CMK (cell line): ENCODE results near the gene ISM1.

Source experiments
- DNase-seq: peaks from one replicate; pipeline ENCODE4 v3.0.0-alpha.2; 2010; ENCODE audit warnings: low read depth

Gene ISM1

DNA sequence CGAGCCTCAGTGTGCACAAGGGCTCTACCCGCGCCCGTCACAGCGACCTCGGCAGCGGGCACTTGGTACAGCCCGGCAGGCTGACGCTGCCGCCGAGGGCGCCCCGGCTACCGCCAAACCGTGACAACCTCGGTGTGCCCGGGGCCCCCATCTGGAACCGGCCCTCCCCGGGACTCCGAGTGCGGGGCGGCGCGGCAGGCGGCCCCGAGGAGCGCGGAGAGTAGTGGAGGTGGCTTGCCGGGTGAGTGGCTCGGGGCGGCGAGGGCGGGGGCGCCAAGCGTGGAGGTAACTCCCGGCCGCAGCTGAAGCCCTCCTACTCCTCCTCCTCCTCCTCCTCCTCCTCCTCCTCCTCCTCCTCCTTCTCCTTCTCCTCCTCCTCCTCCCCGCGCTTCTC lies at the start of gene ISM1:
Gene ISM1, plus strand, starts transcription at position 371 of the 394 bp plus-strand sequence. CDS start 503 bp downstream, outside the sequence.
- DNase-seq: no peak

DNA sequence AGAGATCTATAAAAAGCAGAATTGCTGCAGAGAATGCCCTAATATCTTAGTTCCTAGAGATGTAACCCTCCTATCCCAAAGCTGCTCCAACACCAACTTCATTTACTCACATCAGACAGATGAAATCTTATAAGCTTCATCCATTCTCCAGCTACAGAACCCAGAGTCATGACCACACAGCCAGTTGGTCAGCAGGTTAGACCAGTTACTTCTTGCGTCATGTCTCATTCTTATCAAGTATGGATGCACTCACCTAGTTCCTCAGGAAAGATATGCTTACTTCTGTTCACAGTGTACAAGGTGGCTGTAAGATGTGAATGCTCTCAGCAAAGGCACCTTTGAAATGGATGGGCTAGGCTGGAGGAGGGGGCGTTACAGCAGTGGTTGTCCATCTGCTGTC lies 47.9 kb upstream of the ISM1 start:
- DNase-seq: no peak

DNA sequence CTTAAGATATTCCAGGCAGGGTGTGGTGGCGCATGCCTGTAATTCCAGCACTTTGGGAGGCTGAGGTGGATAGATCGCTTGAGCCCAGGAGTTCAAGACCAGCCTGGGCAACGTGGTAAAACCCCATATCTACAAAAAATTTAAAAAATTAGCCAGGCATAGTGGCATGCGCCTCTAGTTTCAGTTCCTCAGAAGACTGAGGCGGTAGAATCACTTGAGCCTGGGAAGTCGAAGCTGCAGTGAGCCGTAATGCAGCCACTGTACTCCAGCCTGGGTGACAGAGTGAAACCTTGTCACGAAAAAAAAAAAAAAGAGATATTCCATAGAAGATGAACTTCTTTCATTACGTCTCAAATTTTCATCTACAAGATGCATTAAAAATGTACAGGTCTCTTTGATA lies 46.7 kb upstream of the ISM1 start:
- no peak for DNase-seq

DNA sequence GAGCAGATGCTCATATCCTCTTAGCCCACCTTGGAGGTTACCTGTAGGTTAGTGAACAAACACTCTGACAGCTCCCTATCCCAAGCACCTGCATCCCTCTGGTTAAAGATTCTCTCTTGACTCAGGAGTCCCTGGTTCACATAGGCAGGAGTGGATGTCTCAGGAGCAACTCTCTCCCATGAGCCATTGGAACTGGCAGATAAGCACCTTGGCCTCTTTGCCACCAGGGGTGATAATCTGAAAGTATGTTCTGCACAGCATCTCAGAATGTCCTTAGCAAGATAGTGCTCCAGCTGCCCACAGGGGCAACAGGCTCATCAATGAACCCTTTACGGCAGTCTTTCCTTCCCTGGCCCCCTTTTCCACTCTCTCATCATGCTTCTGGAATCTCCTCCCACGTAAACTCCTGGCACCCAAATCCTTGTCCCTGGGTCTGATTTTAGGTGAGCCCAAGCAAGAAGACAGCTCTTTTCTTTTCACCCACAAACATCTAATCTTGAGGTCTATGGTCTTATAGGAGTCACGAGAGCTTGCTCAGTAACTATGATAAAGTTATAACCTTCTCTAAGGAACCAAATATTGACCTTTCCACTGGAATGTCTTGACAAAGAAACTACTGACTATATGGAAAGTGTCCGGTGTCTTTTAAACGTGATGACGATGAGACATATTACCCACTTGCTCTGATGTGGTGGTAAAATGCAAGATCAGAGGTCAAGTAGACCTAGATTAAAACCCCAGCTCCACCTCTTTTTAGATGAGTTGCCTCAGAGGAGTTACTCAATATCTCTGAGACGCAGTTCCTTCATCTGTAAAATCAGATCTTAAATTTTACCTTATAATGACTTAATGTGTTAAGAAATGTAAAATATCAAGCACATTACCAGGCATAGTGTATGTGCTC lies 39.8 kb upstream of the ISM1 start:
- DNase-seq: no peak

DNA sequence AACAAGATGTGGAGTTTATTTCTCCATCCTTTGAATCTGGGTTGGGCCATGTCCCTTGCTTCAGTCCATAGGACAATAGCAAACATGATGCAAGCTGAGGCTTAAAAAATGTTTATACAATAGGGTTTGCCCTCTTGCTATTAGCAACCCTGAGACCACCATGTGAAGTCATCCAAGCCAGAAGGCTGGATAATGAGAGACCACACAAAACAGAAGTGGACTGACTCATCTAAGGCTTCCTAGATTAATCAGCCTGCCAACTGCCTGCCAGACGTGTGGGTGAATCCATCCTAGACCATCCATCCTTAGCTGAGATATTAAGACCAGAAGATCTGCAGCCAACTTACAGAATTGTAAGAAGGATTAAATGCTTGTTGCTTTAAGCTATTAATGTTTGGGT lies 38.1 kb upstream of the ISM1 start:
- DNase-seq: no peak

DNA sequence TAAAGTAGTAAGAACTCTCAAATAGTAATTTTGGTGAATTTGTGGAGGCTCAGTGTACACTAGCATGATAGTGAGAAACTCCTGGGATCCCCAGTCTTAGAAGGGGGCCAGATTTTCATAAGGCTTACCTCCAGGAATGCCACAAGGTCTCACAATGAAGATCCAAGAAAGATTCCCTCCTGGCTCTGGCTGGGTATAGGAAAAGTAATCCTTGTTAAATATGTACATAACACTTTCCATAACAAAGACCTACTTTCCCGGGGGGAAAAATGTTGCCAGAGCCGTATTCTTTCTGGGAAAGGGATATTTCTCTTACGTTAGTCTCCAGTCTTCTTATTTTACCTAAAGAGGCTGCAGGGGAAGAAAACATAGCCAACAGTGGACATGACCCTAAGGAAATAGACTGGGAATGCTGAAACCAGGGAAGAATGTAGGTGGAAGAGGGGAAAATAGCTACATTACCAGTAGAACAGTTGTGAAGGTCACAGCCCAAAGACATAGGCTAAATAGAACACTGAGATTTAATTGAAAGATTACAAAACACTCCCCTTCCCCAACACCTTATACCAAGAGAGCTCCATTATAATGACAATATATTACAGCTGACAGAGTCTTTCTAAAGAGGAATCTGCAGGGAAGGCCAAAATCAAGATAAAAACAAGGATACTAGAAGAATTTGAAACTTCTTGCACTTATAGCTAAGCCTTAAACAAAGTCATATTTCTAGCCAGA lies 34.9 kb upstream of the ISM1 start:
- DNase-seq: no peak

DNA sequence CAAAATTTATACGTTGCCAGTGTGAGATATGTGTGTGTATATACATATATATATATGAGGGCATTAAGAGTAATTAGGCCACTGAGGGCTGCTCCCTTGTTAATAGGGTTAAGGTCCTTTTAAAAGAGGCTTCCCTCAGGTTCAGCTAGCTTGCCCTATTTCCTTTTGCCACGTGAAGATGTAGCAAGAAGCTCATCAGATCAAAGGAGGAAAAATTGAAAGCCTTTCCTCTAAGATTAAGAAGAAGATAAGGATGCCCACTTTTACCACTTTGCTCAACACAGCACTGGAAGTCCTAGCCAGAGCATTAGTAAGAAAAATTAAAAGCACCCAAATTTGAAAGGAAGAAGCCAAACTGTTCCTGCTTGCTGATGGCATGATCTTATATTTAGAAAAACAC lies 33.2 kb upstream of the ISM1 start:
- no peak for DNase-seq

DNA sequence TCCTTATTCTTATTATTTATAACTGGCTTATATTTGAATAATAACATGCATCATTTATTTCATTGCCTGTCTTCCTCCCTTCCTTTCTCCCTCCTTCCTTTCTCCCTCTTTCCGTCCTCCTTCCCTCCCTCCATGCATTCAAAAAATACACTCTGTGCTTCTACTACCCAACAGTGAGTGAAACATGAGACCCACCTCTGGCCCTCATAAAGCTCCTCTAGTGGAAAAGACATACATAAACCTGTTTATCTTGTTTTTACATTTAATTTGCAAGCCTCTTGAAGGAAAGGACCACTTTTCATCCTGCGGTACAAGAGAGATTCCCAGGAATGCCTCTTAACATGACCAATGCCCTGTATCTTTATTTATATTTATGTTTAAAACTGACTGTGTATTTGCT lies 21.8 kb upstream of the ISM1 start:
- no peak for DNase-seq

DNA sequence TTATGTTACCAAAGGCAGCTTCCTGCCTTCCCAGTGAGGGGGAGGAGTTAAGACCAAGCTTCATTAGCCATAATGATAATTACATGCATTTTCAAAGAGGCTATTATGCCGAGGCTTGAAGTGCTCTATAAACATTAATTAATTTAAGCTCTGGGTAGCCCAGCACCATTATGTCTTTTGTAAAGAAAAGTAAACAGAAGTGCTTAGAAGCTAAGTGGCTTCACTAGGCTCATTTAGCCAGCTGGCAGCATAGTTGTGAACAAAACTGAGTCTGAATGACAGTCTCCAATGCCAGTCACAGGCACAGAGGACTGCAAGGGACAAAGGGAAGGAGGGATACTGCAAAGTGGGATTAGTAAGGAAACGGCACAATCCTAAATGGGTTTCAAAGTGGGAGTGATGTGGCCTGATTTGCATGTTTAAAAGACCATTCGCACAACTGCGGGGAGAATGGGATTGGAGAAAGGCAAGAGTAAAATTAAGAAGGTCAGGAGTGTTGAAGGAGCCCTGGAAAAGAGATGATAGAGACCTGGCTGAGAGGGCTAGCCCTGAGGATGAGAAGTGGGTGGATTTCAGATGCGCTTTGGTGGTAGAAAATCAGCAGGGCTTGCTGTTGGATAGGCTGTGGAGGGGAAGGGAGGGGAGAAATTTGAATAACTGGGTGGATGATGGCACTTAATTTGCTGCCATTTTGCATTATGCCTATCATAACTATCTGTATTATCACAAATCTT lies 20.1 kb upstream of the ISM1 start:
- DNase-seq: no peak

DNA sequence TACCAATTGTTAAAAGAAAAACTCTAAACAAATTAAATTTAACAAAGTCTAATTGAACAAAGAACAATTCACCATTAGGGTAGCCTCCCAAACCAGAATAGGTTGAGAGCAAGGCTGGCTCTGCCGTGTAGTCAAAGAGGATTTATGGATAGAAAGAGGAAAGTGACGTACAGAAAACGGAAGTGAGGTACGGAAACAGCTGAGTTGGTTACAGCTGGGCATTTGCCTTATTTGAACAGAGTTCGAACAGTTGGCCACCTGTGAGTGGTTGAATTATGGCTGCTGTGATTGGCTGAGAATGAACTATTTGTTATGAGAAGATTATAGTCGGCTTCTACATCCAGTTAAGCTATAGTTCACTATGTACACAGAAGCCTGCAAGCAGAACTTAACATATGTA lies 18.5 kb upstream of the ISM1 start:
- DNase-seq: no peak

DNA sequence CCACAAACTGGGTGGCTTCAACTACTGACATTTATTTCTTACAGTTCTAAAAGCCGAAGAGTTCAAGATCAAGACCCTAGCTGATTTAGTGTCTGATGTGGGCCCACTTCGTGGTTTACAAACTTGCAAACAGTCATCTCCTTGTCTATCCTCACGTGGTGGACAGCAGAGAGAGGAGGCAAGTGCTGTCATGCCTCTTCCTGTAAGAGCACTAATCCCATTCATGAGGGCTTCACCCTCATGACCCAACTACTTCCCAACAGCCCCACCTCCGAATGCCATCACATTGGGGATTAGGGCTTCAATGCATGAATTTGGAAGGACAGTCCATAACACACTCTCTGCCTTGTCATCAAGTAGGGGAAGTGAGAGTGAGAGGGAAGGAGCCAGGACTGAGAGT lies 15.6 kb upstream of the ISM1 start:
- DNase-seq: no peak

DNA sequence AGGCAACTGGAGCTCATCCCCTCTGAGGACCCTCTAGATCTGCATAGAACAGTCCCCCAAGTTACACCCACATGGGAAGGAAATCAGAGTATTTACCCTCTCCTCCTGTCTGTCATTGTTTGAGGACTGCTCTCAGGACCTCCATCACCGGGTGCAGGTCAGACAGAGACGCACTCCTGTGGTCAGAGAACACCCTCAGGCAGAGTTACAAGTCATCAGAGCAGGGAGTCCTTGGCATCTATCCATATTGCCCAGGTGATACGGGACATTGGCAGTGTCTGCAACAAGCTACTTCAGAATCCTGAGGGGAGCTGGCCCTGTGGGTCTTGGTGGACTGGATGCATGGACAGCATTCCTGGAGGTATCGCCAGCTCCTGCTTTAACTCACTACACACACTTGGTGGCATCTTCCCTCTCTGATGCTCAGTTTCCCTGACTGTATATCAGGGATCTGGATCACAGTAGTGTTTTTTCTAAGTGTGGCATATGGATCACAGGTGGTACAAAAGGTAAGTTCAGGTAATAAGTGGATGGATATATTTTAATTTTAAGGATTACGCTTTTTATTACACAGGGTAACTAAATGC lies 15.1 kb upstream of the ISM1 start:
- no peak for DNase-seq

DNA sequence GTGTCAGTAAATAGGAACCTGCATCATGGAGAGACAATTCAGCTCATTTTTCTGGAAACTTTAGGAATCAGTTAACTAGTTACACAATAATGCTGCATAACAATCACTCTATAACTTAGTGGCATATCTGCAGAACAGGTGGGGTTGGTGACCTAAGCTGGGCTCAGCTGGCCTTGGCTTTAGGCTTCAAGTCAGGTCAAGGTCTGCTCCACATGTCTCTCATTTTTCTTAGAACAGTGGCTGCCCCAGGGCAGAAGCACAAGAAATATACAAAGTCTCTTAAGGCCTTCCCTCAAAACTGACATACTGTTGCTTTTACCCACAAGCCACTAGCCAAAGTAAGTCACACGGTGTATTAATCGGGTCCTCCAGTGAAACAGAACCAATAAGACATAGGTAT lies 14.1 kb upstream of the ISM1 start:
- no peak for DNase-seq

DNA sequence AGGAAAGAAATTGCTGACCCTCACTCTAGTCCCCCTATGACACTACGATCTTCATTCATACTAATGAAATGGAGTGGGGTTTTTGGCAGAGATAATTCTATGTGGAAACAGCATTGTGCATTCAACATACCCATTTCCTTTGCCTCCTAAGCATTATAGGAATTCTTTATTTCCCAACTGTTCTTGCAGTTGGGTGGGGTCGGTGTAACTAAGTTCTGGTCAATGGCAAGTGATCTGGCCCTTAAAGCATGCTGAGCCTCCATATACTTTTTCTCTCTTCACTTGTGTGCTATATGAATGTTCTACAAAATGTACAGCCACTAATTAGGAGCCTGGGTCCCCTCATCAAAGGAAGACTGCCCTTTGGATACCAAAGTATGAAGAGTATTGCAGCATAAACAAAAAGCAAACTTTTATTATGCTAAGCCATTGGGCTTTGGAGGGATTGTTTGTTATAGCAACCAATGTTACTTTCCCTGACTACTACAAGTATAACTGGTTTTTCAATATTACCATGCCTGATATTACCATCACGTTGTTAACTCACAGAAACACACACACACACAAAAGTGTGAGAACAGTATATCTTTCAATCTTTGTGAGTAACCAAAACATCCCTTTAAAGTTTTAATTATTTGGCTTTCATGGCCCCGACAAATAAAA lies 9.0 kb upstream of the ISM1 start:
- DNase-seq: no peak

DNA sequence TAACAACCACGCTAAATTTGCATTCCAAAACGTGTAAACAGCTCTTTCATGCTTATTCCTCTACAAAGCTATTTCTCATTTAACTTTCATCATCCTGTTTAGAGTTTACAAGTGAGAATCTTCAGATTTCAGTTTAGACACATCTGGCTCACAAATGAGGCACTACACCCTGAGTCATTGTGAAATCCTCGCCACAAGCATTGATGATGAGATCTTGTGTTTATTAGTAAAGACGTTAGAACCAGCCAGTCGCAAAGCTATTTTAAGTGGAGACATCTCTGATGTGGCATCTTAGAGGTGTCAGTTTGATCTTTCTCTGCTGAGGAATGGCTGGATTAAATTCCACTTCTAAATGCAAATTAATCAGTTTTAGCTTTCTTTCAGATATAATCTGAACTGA lies 8.3 kb upstream of the ISM1 start:
- DNase-seq: no peak

DNA sequence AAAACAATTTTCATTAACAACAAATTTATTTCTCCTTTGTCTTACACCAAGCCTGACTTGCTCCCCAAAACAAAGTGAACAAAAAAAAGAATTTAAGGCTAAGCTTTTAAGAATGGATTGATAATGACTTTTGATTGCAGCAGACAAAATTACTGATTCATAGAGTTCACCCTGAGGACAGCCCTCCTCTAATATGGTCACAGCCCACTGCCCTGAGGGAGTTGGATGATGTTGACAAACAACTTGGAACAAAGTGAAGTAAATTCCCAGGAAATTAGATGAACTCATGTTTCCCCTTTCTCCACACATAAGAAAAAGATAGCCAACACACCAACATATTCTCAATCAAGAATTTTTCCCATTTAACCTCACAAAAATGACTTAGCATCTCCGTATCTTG lies 7.7 kb upstream of the ISM1 start:
- DNase-seq: no peak

DNA sequence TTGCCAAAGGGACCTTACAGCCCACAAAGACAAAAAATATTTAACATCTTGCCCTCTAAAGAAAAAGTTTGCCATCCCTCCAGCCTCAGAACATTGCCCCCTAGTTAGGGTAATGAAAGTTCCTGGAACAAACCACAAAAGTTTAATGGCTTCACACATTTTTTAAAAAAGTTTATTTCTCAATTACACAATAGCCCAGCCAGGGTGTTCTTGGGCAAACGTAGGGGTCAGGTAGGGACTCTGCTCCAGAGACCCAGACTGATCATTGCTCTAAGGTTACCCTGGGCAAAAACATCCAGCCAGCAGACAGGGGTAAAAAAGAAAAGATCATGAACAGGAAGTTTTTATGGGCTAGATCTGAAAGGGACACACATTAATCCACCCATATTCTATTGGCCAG lies 4.5 kb upstream of the ISM1 start:
- DNase-seq: no peak

DNA sequence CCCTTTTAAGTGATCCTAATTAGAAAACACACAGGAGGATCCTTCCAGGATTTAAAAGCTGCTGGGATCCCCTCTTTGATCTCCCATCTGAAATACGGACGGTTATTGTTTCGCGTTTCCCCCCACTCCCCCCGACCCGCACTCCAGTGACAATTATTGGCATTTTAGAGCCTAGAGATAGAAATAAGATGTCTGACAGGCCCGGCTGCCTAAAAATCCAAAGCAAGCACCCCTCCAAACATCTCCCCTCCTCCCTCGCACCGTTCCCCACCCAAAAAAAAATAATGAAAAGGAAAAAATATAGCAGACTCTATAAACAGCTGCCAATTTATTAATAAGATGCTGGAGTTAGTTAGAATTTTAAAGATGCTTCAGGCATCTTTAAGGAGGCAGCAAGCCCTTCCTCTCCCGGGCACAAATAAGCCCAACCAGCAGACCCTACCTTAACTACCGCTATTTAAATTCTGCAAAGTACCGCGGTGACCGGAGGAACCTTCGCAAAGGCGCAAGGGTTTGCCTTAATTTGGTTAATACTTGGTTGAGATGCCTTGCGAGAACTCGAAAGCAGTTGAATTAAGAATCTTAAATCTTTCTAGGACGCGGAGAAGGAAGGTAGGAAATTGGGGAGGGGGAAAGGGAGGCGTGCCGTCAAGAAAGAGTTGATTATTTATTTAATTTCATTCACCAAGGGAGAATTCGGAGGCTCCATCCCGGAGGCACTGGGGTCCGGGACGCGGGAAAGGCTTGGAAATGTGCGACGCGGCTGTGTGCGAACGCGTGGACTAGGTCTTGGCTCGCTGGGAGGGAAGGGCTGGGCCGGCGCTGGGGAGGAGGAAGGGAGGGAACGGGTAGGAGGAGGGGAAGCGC lies 1.5 kb upstream of the ISM1 start:
- no peak for DNase-seq

DNA sequence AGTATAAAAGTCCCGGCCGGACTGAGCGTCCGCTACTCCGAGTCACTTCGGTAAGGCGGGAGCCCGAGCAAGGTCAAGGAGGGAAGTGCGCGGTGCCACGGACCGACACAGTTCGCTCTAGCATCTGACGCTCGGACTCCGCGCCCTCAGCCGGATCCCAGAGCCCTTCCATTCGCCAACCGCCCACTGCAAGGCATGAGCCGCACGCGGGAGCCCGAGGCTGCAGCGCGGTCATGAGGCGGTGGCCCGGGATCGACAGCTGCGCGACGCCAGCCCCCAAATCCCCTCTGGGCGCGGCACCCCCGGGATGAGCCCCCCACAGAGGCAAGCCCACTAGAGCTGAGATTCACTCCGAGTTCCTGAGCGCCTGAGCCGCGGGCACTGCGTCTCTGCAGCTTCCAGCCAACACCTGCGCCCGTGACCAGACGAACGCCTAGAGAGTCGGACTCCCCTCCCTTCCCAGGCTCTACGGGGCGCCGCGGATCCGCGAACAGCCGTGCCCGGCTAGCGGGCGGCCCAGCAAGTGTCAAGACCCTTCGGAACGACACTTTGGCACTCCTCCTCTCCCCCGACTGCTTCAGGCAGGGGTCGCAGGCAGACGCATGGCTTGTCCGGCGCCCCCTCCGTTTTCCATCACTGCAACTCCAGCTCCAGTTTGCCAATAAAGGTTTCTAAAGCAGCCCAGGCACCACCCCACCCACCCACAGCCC lies 725 bp upstream of the ISM1 start:
- no peak for DNase-seq

DNA sequence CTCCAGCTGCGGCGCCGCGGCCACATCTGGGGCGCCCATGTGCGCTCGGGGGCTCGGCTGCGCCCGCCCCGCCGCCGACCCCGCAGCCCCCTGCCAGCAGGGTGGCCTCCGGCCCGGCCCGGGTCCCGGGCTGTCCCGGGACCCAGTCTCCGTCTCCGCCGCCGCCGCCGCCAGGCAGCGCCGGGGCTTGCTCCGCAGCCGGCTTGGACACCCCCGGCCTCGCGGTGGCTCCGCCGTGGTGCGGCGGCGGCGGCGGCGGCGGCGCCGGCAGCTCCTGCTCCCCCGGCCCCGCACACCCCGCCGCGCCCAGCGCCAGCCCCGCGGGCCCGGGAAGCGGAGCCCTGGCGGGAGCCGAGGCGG lies 219 bp downstream of the ISM1 start:
- DNase-seq: no peak
